HG03196 (cell line): ENCODE measurements around the gene LIPH.
"Not testable (repeated sequence)": the region's sequence is repeated elsewhere in the genome, so short reads cannot be mapped to it uniquely, and the experiment has no call there.

Source experiments
- ATAC-seq: cut with Tn5 transposase; IDR thresholded peaks from one replicate; pipeline ENCODE4 v1.9.1; 2021; ENCODE audit not compliant: unreplicated experiment

The LIPH gene

DNA sequence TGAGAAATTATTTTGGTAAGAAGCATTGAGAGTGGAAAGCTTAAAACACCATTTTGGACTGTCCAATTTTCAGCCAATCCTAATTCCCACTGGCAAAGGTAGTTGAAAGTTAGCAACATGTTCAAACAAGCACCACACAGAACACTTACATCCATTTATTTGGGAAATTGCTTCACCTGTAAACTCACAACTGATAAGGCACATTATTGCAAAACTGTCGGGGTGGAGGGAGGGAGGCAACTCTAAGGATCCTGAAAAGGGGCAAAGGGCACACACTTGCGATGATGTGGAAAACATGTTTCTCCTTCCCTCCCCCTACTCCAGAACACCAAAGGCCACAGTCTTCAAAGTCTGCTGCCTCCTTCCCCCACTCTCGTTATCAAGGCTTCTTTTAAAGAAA, 62.9 kb downstream of the LIPH start:
- ATAC-seq, result no peak

DNA sequence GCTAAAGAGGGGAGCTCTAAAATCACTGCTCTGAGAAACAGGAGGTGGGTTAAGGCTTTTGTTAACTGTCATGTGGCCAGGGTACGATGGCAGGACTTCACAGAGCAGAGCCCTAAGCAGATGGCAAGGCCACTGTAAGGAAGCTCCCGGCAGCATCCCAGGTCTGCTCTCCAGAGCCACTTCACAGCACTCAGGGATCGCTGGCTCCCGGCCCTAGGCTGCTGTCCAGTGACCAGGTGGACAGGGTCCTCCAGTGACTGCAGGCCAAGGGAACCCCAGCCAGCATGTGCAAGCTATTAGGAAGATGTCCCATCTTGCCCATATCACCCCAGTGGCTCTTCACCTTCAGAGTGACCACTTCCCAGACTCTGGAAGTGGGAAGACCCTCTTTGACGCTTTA, 63.9 kb downstream of the LIPH start:
- ATAC-seq, result no peak

DNA sequence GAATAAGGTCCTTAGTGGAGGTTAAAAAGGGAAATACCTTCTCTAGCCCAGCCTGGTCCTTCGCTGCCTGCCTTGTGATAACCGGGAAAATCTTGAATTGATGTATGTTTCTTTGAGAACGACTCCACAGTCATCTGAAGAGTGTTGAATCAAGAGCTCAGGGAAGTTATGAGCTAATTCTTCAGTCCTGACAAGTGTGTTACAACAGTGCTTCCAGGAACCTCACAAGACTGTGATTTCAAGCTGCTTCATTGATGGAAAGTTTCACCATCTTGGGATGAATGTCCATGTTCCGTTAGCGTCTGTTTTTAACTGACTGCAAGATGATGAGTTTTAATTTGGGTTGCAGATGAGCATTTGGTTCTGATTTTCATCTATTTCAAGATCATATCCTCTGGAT, 66.0 kb downstream of the LIPH start:
- ATAC-seq, result no peak

DNA sequence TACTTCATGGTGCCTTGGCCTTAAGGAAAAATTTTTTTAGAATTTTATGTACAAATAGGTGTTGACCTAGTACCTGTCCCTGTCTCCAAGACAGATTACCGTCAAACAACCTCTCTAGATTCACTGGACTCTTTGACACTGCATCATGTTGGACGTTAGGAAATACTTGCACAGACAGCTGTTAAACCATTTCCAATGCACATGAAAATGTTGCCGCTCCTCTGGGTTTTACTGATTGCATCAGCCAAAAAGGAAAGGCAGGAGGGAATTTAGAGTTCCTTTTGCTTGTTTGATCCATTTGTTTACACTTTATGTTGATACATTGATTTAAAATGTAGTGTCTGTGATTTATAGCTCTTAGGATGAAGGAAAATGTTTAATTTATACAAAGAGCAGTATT, 68.1 kb downstream of the LIPH start:
- no peak for ATAC-seq

DNA sequence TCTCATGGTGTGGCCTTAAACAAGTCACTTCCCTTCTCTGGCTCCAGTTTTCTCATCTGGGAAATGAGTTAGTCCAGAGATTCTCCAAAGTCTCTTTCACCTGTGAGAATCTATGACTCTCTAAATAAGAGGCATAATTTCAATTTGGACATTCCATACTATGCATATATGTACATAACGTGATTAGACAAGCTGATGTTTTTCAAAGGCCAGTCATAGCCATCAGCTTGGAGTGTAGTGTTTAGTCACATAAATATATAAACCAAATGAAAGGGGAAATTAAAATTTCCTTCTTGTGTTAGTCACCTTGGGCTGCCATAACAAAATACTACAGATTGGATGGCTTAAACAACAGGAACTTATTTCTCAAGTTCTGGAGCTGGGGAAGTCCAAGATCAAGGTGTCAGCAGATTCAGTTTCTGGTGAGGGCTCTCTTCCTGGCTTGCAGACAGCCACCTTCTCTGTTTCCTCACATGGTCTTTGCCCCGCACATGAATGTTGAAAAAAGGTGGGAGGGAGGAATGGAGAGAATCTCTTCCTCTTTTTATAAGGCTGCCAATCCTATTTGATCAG, 72.9 kb downstream of the LIPH start:
- ATAC-seq, result no peak

DNA sequence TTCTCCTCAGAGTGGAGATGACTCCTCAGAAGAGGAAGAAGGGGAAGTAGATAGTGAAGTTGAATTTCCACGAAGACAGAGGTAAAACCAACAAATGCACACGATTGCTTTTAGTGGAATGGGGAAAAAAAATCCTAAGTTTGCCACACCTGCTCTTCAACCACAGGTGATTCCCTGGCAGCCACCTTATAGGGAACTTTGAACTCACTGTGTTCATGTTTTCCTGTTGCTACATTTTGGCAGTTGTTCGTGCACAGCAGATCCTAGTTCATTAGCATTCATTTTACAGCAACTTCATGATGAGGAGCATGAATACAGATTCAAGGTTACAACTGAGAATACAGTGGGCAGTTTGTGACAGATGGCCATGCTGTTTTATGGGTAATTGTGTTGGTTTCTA, 75.1 kb downstream of the LIPH start:
- no peak for ATAC-seq

DNA sequence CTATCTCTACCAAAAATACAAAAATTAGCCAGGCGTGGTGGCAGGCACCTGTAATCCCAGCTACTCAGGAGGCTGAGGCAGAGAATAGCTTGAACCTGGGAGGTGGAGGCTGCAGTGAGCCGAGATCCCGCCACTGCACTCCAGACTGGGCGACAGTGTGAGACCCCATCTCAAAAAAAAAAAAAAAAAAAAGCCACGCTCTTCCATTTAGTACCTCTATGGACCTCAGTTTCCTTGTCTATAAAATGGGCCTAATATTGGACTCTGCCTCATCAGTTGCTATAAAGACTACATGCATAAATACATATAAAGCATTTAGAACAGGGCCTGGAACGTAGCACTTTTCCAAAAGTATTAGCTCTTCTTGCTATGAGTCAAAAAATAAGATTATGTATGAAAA, 77.5 kb downstream of the LIPH start:
- not testable (repeated sequence) for ATAC-seq

DNA sequence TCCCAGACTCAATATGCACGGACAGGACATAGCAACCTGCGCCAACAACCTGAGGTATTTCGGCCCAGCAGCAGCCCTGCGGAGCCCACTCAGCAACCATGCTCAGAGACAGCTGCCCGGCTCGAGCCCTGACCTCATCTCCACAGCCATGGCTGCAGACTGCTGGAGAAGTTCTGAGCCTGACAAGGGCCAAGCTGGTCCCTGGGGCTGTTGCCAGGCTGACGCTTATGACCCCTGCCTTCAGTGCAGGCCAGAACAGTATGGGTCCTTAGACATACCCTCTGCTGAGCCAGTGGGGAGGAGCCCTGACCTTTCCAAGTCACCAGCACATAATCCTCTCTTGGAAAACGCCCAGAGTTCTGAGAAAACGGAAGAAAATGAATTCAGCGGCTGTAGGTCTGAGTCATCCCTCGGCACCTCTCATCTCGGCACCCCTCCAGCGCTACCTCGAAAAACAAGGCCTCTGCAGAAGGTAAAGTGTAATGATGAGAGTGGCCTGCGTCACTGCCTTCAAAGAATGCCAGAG, 79.0 kb downstream of the LIPH start:
- no peak for ATAC-seq

DNA sequence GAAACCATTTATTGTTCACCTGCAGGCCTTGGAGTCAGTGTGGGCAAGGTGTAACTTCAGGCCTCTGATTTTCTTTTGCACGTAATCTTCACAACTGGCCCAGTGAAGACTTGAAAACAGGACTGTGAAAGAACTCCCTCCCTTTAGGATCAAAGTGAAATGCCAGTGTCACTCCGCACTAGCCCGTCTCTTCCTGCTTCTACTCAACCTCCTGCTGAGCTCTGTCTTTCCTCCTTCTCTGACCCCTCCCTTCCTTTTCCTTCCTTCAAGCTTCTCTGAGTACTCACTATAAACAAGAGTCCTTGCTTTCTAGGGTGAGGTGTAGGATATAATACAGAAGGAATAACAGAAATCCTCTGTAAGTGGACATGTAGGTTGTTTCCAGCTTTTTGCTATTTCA, 82.1 kb downstream of the LIPH start:
- ATAC-seq, result no peak

DNA sequence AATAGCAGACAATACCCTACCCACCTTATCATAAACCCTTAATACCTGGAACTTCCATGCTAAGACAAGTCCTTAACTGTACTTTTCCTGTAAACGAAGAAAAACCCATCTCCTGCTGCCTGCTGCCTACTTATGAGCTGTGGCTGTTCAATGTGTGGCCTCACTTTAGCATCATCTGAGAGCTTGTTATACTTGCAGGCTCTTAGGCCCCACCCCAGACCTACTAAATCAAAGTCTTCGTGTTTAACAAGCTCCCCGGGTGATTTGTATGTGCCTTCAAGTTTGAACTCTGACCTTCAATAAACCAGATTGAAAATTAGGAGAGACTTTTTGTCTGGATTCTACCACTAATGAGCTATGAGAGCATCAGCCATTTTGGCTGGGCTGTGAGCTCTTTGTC, 82.8 kb downstream of the LIPH start:
- no peak for ATAC-seq

DNA sequence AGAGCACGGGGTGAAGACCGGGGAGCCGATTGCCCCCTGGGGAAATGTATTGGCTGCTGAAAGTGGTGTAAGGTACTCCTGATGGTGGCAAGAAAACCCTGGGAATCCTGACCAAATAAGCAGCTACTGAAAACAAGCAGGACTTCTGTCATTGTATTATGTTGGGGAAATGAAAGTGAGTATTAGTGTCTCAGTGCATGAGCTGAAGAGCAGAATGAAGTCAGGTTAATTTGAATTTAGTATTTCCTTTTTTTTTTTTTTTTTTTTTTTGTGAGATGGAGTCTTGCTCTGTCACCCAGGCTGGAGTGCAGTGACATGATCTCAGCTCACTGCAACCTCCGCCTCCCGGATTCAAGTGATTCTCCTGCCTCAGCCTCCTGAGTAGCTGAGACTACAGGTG, 86.3 kb downstream of the LIPH start:
- ATAC-seq, result not testable (repeated sequence)

DNA sequence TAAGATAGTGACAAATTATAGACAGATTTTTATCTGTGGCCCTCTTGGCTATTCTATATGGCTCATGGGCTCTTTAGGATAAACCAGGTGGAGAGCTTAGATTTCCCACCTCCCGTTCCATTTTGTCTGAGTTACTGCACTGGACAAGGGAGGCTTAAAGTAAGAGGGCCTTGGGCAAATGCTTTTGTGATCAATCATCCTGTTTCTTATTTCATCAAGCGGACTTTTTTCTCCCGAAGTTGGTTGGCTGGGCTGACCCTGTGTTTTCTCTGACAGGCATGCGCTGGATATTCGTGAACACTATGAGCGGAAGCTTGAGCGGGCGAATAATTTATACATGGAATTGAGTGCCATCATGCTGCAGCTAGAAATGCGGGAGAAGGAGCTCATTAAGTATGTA, 86.9 kb downstream of the LIPH start:
- no peak for ATAC-seq

DNA sequence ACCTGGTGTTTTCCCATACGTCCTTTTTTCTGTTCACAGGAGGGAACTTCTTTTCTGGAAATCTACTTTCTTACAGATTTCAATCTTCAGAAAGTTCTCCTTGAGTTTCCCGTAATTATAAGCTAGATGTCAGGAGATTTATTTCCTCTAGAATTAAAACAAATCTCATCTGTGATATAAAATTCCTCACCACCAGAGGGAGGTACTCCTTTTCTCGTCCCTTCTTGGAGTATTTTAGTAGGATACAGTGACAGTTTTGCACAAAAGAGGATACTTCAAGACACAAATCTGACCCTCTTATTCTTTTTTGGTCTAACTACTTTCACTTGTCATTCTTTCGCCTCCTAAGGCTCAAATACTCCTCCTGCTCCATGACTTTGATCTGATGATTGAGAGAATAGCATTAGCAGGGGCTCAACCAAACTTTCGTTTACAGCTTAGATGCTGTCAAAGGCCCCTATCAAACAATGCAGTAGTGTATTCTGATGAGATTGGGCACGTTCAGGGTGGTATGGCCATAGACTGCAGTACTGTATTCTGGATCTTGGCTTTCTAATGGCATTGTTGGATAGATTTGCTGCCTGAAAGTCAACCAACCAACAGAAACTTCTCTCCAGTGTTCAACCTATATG, 91.6 kb downstream of the LIPH start:
- no peak for ATAC-seq

DNA sequence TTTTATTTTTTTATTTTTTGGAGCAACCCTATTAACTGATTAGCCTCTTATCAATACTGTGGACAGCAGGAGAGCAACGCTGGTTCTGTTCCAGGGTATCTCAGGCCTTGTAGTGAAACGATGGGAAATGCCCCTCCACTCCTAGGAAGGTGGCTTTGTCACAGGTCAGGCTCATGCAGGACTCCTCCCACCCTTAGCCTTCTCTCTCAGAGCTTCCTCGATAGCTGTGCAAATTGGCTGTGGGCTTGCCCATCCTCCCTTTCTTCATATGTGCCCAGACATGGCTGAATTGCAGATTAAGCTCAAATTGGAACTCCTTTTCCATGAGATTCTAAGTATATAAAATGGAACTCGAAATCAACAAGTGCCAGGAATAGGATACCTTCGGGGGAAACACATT, 92.1 kb downstream of the LIPH start:
- ATAC-seq, result no peak

DNA sequence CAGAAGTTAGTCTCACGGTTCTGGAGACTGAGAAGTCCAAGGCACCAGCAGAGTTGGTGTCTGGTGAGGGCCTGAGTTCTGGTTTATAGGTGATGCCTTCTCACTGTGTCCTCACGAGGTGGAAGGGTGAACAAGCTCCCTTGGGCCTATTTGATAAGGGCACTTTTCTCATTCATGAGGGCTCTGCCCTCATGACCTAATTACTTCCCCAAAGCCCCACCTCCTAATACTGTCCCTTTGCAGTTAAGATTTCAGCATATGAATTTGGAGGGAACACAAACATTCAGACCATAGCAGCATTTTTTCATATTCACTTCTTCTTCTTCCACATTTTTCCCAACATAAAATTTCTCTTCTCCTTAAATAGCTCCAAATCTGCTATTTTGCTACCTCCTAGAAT, 95.0 kb downstream of the LIPH start:
- no peak for ATAC-seq
